ENCODE data around the gene INTS11. TPM values are rescaled to one million over a fixed set of nuclear protein-coding genes. Genes with fewer than 3 reads are reported as not detected.

The INTS11 gene
- polyA plus RNA-seq, 3 donors, result 46.2 to 154 (median 49.6) TPM

DNA sequence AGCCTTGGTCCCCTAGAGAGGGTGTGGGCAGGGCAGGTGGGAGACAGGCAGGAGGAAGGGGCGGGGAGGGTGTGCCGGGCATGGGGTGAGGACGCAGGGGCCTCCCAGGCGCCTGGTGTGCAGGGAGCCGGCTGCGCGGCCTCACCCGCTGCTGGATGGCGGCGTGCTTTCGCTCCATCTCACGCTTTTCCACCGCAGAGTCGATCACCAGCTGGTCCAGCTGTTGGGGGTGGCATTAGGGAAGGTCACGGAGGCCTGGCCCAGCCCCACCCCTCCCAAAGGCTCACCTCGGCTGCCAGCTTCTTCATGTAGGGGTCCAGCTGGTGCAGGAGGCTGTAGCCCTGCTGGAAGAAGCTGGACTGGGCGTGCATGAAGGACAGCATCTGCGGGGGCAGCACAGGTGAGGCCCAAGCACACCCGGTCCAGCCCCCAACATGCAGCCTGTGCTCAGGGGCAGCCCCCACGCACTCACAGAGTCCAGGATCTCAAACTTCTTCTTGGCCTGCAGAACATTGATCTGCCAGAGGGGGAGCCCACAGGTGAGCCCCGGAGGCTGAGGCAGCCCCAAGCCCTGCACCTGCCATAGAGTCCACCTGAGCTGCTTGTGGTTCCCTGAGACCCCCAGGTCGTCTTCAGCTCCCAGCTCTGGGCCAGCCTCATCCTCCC is 24.6 kb downstream of the INTS11 start:
- H3K27ac ChIP-seq (ENCODE audit: low read depth in 1 of 2, low read length in 2 of 2), result no peak overlapping the region
- no peak overlapping the region for H3K4me3 Mint-ChIP-seq

DNA sequence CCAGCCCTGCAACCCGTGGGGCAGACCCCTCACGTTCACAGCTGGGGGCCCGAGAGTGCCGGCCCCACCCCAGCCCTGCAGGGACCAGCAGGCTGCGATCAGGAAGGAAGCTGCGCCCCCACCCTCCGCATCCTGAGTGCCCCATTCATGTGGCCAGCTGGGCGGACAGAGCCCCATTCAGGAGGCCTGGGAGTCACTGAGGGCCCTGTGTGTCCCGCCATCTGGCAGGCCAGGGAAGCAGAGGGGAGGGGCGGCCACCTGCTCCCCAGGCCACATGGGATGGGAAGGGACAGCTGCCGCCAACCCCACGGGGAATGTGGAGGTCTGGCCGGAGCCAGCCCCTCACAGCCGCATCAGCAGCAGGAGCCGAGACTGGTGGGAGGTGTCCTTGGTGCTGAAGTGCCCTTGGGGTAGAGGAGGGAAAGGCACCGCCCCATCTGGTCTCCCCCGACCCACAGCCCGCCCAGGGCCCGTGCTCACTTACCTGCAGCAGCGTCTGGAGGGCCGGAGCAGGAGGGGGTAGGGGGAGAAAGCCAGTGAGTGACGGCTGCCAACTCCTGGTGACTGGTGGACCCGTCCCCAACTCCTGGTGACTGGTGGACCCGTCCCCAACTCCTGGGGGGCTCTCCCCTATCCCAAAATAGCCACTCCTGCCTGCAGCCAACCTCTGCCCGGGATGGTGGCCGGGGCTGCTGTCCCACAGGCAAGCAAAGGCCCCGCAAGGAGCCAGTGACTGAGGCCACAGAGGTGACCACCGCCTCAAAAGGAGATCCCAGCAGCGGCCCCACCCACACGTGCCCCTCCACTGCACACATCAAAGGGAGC is 25.4 kb downstream of the INTS11 start:
- H3K4me3 ChIP-seq (replicated peaks in 1 of 3; ENCODE audit: low read depth in 2 of 3, low read length in 3 of 3), result no peak overlapping the region
- Mint-ChIP-seq H3K36me3 (peaks cover 2 to 29% of the 10 kb centered on the region in 2 donors), H3K27ac (no peak overlapping the region), H3K4me3 (no peak overlapping the region), H3K4me1 (peaks cover 4% of the 10 kb centered on the region), H3K27me3 (ENCODE audit: low read depth in 3 of 3) (peaks cover 0 to 2% (median 1%) of the 10 kb centered on the region in 3 donors), H3K9me3 (peaks cover 0 to 2% (median 0%) of the 10 kb centered on the region in 7 donors)
- no peaks in the 10 kb centered on the region for H3K9me3 ChIP-seq (replicated peaks in 1 of 2; ENCODE audit: control insufficient read depth in 1 of 2, insufficient read depth in 1 of 2, low read length in 2 of 2)
- peaks cover 13% of the 10 kb centered on the region for H3K79me2 ChIP-seq (ENCODE audit: insufficient read depth, low read length)
- H2AFZ ChIP-seq (ENCODE audit: insufficient read depth, low read depth, low read length, poor library complexity, severe bottlenecking), result no peak overlapping the region
- intact Hi-C loops (cut with micrococcal nuclease), result no loop called here
- H3K4me1 ChIP-seq (ENCODE audit: control insufficient read depth in 1 of 2, insufficient read depth in 2 of 2, low read length in 2 of 2), result peaks cover 0 to 9% of the 10 kb centered on the region in 2 donors
- no peak overlapping the region for H3K27ac ChIP-seq (ENCODE audit: low read depth in 1 of 2, low read length in 2 of 2)
- no peak overlapping the region for H3K9ac ChIP-seq (ENCODE audit: insufficient read depth, low read length, poor library complexity, severe bottlenecking)
- no peak for DNase-seq
- no peaks in the 10 kb centered on the region for H3K27me3 ChIP-seq (ENCODE audit: control insufficient read depth in 2 of 2, insufficient read depth in 2 of 2, low read length in 2 of 2)
- H4K20me1 ChIP-seq (ENCODE audit: insufficient read depth, low read length), result peaks cover 27% of the 10 kb centered on the region
- H3K4me2 ChIP-seq (replicated peaks; ENCODE audit: extremely low read depth, low read length, poor library complexity, severe bottlenecking), result no peak overlapping the region
- 89% methylated on average over 23 of the region's 30 CpGs for WGBS (ENCODE audit: insufficient coverage)
- peaks cover 25 to 34% of the 10 kb centered on the region in 2 donors for H3K36me3 ChIP-seq (replicated peaks in 1 of 2; ENCODE audit: control insufficient read depth in 1 of 2, insufficient read depth in 2 of 2, low read length in 2 of 2)
- TF ChIP-seq, protein P1, sequence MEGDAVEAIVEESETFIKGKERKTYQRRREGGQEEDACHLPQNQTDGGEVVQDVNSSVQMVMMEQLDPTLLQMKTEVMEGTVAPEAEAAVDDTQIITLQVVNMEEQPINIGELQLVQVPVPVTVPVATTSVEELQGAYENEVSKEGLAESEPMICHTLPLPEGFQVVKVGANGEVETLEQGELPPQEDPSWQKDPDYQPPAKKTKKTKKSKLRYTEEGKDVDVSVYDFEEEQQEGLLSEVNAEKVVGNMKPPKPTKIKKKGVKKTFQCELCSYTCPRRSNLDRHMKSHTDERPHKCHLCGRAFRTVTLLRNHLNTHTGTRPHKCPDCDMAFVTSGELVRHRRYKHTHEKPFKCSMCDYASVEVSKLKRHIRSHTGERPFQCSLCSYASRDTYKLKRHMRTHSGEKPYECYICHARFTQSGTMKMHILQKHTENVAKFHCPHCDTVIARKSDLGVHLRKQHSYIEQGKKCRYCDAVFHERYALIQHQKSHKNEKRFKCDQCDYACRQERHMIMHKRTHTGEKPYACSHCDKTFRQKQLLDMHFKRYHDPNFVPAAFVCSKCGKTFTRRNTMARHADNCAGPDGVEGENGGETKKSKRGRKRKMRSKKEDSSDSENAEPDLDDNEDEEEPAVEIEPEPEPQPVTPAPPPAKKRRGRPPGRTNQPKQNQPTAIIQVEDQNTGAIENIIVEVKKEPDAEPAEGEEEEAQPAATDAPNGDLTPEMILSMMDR (IDR thresholded peaks at IDR 0.05), result no peak

More for the DNA sequence above, 24.6 kb downstream of the INTS11 start:
- Mint-ChIP-seq H3K4me1 (peaks cover 9% of the 10 kb centered on the region), H3K36me3 (peaks cover 2 to 29% of the 10 kb centered on the region in 2 donors), H3K9me3 (peaks cover 0 to 2% (median 0%) of the 10 kb centered on the region in 7 donors), H3K27ac (no peak overlapping the region), H3K27me3 (ENCODE audit: low read depth in 3 of 3) (peaks cover 0 to 4% (median 2%) of the 10 kb centered on the region in 3 donors)
- H3K4me2 ChIP-seq (replicated peaks; ENCODE audit: extremely low read depth, low read length, poor library complexity, severe bottlenecking), result no peak overlapping the region
- H3K27me3 ChIP-seq (ENCODE audit: control insufficient read depth in 2 of 2, insufficient read depth in 2 of 2, low read length in 2 of 2), result no peaks in the 10 kb centered on the region
- TF ChIP-seq, protein P1 (IDR thresholded peaks at IDR 0.05), result peak; percentile 20
- 93% methylated on average over 7 of the region's 22 CpGs for WGBS (ENCODE audit: insufficient coverage)
- H3K4me1 ChIP-seq (ENCODE audit: control insufficient read depth in 1 of 2, insufficient read depth in 2 of 2, low read length in 2 of 2), result peaks cover 7 to 17% of the 10 kb centered on the region in 2 donors
- H3K79me2 ChIP-seq (ENCODE audit: insufficient read depth, low read length), result peaks cover 20% of the 10 kb centered on the region
- no peak overlapping the region for H3K4me3 ChIP-seq (replicated peaks in 1 of 3; ENCODE audit: low read depth in 2 of 3, low read length in 3 of 3)
- intact Hi-C loops (cut with micrococcal nuclease), result no loop called here
- peaks cover 35% of the 10 kb centered on the region for H4K20me1 ChIP-seq (ENCODE audit: insufficient read depth, low read length)
- no peaks in the 10 kb centered on the region for H3K9me3 ChIP-seq (replicated peaks in 1 of 2; ENCODE audit: control insufficient read depth in 1 of 2, insufficient read depth in 1 of 2, low read length in 2 of 2)
- no peak overlapping the region for H3K9ac ChIP-seq (ENCODE audit: insufficient read depth, low read length, poor library complexity, severe bottlenecking)
- H2AFZ ChIP-seq (ENCODE audit: insufficient read depth, low read depth, low read length, poor library complexity, severe bottlenecking), result no peak overlapping the region
- H3K36me3 ChIP-seq (replicated peaks in 1 of 2; ENCODE audit: control insufficient read depth in 1 of 2, insufficient read depth in 2 of 2, low read length in 2 of 2), result peaks cover 23 to 27% of the 10 kb centered on the region in 2 donors
- DNase-seq, result no peak
